GM04504 (cell line): ENCODE results near the gene USH1C.

ENCODE experiments used
- DNase-seq: peaks from one replicate; pipeline ENCODE4 v3.0.0-alpha.2; 2012; ENCODE audit warnings: low read depth

The USH1C gene

DNA sequence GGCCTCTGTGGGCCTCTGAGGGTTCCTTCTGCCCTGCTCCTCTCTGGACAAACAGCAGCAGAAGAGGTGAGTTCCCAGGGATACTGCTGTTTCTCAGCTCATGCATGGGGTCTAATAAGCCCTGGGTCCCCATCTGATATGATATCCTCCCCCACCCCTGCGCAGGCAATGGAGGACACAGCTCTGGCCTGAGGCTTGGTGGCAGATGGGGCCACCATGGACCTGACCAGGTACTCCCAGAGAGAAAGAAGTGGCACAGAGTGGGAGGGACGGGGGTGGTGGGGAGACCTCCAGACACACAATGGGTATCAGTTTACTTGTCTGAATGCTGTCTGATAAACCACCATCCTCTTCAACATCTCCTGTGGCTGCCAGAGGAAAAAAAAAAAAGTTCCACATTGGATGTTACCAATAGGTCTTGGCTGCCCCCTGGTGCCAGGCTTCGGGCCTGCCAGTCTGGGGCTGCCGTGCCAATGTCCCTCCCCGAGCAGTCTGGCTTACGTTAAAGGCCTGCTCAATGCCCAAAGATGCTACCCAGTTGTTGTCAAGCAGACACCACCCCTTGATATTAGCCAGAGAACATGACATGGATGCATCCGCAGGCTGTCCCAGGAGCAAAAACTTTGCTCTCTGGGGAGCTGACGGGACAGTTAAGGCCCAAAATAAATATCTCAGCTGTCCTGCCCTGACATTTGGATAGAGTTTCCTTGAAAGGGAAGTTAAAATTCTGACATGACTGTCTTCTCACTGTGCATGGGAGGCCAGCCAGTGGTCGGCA is 39.7 kb downstream of the USH1C start:
- peak; percentile 28 for DNase-seq

DNA sequence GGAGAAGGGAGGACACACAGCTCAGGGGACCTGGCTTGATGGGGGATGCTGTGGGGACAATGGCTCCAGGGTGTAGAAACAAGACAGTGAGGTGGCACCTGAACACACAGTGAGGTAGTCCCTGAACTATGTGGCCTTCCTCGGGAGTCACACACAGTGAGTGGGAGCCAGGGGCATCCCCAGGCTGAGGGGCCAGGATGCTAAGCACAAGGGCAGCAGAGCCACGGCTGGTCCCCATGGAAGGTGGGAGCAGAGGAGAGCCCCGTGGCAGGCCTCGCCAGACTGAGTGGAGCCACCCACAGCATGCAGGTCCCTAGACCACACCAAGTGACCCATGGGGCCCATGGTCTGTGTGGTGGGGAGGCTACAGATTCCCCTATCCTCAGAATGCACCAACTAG is 41.6 kb downstream of the USH1C start:
- no peak for DNase-seq

- no peak for DNase-seq
These were observed 43.5 kb downstream of the USH1C start for GRCh38 chr11:17500673-17501072.

GRCh38 chr11:17498475-17498874 is 45.7 kb downstream of the USH1C start:
- no peak for DNase-seq

DNA sequence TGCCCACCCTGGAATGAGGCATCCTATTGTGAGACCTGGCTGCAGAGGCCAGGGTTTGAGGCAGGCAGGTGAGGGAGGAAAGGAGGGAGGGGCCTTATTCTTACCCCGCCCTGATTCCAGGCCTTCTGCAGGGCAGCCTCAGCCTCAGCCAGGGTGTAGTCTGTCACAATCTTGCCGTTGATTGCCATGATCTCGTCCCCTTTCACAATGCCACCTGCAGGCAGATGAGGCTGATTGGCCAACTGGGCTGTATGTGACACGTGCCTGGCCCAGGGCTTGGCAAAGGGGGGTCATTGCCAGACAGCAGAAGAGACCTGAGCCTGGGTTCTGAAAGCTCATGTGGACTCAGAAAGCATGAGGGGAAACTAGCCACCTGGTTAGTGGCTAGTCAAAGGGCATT is 46.2 kb downstream of the USH1C start:
- DNase-seq: no peak

GRCh38 chr11:17496406-17496805 is 47.8 kb downstream of the USH1C start:
- no peak for DNase-seq

- no peak for DNase-seq
These were observed 50.2 kb downstream of the USH1C start for GRCh38 chr11:17494019-17494418.

- no peak for DNase-seq
These were observed 53.3 kb downstream of the USH1C start for GRCh38 chr11:17490938-17491337.

- no peak for DNase-seq
These were observed 54.0 kb downstream of the USH1C start for GRCh38 chr11:17490232-17490631.

GRCh38 chr11:17489751-17490150 is 54.5 kb downstream of the USH1C start:
- DNase-seq: no peak

DNA sequence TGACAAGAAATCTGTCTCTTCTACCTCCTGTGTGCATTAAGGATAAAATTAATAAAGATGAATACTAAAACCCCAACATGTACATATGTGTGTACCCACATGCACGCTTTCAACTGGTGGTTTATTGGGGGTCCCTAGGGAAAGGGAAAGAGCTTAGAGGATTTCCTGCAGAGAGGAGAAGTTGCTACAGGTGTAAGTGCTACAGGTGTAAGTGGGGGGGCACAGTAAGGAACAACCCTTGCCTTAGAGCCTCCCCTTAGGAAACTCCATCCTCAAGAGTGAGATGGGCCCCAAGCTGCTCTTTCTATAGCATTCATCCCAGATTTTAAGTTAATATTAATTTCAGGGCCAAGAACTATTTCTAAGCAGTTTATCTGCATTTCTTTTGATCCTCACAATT is 55.7 kb downstream of the USH1C start:
- no peak for DNase-seq

DNA sequence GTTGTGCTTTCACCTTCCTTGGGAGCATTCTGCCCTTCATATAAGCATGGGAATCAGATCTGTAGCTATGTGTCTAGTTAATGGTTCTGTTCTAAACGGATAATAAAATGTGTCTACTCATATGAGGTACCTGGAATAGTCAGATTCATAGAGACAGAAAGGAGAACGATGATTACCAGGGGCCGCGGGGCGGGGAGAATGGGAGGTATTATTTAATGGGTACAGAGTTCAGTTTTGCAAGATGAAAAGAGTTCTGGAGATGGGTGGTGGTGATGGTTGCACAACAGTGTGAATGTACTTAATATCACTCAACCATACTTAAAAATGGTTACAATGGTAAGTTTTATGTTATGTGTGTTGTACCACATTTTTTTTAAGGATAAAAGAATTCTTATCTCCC is 57.6 kb downstream of the USH1C start:
- DNase-seq: no peak

- no peak for DNase-seq
These were observed 60.7 kb downstream of the USH1C start for GRCh38 chr11:17483505-17483904.

- no peak for DNase-seq
These were observed 62.3 kb downstream of the USH1C start for GRCh38 chr11:17481905-17482304.

DNA sequence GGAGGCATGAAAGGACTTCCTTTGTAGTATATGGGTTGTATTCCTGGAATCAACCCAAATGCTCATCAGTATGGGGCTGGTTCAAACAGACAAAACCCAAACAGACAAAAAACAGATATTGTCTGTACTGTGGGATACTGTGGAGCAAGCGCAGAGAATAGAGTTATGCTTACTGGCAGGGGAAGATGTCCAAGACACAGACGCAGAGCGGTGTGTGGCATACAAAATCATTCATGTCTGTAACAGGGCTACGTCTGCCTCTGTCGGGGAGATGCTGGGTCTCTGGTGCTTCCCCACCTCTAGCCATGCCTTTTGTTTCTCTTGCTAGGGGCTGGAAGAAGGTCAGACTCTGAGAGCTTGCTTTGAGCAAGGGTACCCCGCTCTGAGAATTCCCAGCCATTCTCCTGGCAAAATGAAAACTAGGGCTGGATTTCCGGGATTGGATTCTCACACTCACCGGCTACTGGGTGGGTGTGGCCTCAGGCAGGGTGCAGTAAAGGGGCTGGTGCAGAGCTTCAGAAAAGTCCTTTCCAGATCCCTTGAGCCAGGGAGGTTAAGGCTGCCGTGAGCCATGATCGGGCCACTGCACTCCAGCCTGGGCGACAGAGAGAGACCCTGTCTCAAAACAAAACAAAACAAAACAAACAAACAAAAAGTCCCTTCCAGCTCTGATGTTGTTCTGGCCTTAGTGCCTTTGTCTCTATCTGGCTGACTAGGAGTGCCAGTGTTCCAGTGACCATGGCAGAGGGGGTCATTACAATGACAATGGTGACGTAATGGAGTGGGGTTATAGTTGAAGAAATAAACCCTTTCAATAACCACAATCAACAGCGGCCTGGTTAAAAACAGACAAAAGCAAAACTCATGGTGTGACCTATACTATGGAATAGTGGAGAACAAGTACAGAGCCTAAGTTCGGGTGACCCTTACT is 64.7 kb downstream of the USH1C start:
- DNase-seq: no peak

DNA sequence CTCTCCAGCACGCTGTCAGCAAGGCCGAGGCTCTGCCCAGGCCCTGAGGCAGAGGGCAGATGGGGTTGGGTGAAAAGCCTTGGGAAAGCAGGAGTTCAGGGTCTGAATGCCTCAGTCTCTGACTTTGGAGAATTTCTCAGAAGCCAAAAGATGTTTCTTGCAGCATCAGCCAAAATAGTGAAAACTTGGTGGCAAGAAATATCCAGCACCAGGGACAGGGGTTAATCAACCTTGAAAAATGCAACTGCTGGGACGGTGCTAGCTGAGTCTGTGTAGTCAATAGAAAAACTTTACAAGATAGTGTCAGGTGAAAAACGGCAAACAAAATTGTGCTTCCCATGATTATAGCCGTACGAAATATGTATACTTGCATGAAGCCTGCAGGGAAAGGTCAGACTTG is 66.1 kb downstream of the USH1C start:
- no peak for DNase-seq

DNA sequence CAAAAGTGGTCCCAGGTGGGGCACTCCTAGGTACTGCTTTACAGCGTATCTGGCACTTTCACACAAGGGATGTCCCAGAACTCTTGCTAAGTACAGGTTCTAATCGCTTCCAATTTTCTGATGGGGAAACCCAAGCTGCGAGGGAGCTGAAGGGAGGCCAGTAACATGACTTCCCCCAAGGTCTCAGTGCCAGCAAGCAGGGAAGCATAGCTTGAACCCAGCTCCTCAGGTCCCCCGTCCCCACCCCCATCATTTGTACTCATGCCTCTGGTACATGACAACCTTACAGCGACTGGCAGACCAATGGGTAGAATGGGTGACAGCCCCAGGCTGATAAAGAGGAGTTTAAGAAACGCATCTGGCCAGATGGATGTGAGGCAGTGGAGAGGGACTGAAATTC is 66.9 kb downstream of the USH1C start:
- DNase-seq: no peak

DNA sequence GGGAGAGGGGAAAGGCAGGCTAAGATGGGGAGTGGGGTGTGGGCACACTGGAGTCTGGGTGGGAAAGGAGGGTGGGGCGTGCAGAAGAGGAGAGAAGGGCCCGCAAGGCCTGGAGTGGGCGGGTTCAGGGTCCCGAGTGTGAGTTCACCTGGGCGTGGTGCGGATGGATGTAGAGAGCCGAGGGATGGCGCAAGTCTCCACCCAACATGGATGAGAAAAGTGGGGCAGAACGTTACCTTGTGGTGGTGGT is 67.2 kb downstream of the USH1C start:
- no peak for DNase-seq

DNA sequence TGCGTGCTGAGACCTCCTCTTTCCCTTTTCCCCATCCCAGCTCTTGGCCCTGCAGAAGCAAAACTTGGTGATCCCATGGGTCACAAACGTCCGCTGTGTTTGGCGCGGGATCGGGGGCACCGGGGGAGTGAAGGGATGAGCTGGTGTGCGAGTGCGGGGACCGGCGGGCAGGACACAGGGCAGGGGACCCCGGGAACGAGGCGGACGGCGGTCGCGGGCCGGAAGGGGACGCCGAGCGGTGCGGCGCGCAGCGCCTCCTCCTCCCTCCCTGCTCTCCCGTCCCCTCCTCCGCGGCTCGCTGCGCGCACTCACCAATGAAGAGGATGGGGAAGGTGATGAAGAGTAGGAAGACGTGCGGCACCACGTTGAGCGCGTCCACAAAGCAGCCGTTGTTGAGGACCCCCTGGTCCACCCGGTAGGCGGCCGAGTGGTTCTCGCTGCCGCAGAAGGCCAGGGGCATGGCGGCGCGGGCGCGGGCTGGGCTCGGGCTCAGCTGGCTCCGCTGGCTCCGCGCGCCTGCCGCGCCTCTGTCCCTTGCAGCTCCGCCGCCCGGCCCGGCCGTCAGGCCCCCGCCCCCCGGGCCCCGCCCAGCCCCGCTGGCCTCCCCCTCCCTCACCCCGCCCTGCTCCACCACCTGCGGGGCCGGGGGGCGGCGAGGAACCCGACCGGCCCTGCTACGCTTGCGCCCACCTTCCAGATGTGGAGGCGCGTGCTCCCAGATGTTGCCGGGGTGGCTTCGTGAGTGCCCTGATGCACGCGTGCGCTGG is 67.7 kb downstream of the USH1C start, which contains the start of gene ABCC8:
Gene ABCC8 (minus strand): TSS at position 529 of the 767 bp plus-strand sequence. CDS start 69 bp downstream, at position 460.
- DNase-seq: no peak

- DNase-seq: no peak
These were observed 68.4 kb downstream of the USH1C start for GRCh38 chr11:17475666-17476316.

DNA sequence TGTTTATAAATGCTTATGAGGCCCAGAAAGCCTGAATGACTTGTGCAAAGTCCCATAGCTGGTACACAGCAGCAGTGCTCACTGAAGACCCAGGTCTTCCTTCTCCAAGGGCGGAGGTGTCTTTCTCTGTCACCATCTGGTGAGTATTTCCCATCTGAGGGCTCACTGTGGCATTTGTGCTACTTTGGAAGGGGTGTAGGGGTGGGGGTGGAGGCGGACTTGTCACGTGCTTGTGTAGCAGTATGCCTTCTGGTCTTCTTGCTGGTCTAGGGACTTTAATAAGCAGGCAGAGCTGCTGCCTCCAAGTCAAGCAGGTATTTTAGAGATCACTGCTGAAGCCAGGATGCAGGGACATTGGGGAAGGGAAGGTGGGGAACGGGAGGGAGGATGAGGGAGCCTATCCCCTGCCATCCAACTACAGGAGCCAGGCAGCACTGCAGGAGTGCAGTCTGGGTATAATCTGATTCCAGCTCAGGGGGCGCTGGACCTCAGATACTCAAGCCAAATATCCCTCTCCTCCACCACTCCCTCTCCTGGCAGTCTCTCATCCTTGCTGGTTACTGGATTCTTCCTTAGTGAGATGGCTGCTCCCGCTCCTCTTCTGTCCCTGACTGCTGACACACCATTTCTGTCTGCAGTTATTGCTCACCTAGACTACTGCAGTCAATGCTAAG is 71.0 kb downstream of the USH1C start:
- no peak for DNase-seq

DNA sequence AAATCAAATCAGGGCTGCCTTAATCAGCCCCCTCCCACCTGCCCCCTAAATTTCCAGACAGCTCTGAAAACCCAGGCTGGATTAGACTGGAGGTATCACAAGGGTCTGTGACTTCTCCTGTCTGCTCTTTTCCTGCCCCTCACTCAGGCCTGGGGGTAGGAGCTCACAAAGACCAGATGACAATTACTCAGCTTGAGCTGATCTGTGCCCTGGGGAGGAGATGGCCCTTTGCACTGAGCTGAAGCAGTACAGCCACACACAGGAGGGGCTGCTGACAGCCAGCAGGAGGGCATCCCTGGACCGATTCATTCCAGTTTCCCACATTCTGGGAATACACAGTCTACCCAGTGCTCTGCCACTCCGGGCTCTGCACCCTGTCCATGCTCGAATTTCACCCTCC is 71.7 kb downstream of the USH1C start:
- no peak for DNase-seq
